Upper lobe of left lung (tissue), 6 donors: ENCODE data around the gene MAF. TPM values are rescaled to one million over a fixed set of nuclear protein-coding genes. Genes with fewer than 3 reads are reported as not detected.

Experiments
- ATAC-seq, 2 donors: fragments of 200-7000 bp; cut with Tn5 transposase; one replicate each; pipeline ENCODE4 v1.9.1; 2022; ENCODE audit warnings: mild to moderate bottlenecking in 2 of 2, moderate library complexity in 2 of 2; ENCODE audit not compliant: low FRiP score in 2 of 2
- DNase-seq, 2 donors: peaks; one replicate each; pipeline ENCODE4 v3.0.0-alpha.2; 2019 to 2020
- H3K27ac ChIP-seq, 4 donors: fragments of 200-600 bp; sonication (generic); one replicate each; pipeline ENCODE4 v1.5.1; 2016 to 2019
- H3K27me3 ChIP-seq, 4 donors: fragments of 200-600 bp; sonication (generic); one replicate each; pipeline ENCODE4 v1.5.1; 2017 to 2019
- H3K36me3 ChIP-seq, 4 donors: fragments of 200-600 bp; sonication (generic); one replicate each; pipeline ENCODE4 v1.5.1; 2016 to 2019
- H3K4me1 ChIP-seq, 4 donors: fragments of 200-600 bp; sonication (generic); one replicate each; pipeline ENCODE4 v1.5.1; 2018 to 2019
- H3K4me3 ChIP-seq, 4 donors: fragments of 200-600 bp; sonication (generic); one replicate each; pipeline ENCODE4 v1.5.1; 2017 to 2019; ENCODE audit warnings: mild to moderate bottlenecking in 2 of 4, moderate library complexity in 1 of 4
- H3K9me3 ChIP-seq, 4 donors: fragments of 200-600 bp; sonication (generic); one replicate each; pipeline ENCODE4 v1.5.1; 2018 to 2019
- EP300 ChIP-seq, 4 donors: sonication (generic); formaldehyde crosslinking; IDR thresholded peaks; one replicate each; pipeline ENCODE4 v1.5.1; 2017; ENCODE audit warnings: antibody characterized with exemption in 4 of 4, control low read depth in 2 of 4
- POLR2A ChIP-seq, 4 donors: fragments of 450-650 bp; IDR thresholded peaks; one replicate each; pipeline ENCODE4 v1.5.1; 2016 to 2017; ENCODE audit warnings: antibody characterized with exemption in 4 of 4, mild to moderate bottlenecking in 2 of 4
- POLR2AphosphoS5 ChIP-seq, 2 donors: sonication (generic); formaldehyde crosslinking; IDR thresholded peaks; one replicate each; pipeline ENCODE4 v1.5.1; 2017; ENCODE audit warnings: antibody characterized with exemption in 2 of 2
- WGBS, 2 donors: methylation state at CpG; one replicate each; pipeline ENCODE4 v1.1.5; 2017 to 2018; 5-methylcytosine and 5-hydroxymethylcytosine counted together
- total RNA-seq, 6 donors: library from RNA; depleted of rRNA in 4 of 6; stranded (reverse); fragments of >200 nt in 4 of 6; gene quantifications; one replicate each; pipeline versions ENCODE4 v1.1.0 to v1.2.1, GENCODE V29; 2016 to 2021
- TF ChIP-seq, protein P1 (sequence below), 6 experiments: fragments of 450-650 bp in 4 of 6; fragments of 200-600 bp in 2 of 6; sonication (generic) in 2 of 6; IDR thresholded peaks; one replicate each; pipeline ENCODE4 v1.5.1; 2016 to 2019; ENCODE audit warnings: antibody characterized with exemption in 6 of 6
- donor health status: DM: no; HTN: no; CAD: no; lungs with moderate emphysema.
- donor health status: DM: no; HTN: yes; CAD: no; lungs with severe emphysema.

Gene MAF
- total RNA-seq, 6 donors from 2014 or later = 21.1 to 90.1 (median 57.4) TPM

DNA sequence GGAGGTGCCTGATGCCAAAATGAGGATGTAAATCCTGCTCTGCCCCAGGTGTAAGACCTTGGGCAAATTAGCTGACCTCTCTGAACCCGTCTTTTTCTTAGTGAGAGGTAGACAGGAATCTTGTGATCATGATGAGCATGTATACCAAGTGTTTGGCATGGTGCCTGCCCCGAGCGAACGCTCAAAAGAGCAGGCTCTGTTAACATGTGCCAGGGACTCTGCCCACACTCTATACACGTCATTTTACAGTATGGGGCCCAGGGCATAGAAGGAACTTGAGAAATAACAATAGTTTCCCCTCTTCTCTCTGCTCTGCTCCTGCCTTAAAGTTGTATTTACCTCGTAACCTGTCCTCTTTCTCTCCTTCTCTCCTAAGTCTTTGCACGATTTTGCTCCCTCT, 9.3 kb upstream of the MAF start:
- Histone ChIP-seq H3K27me3 (no peaks in the 10 kb centered on the region), H3K36me3 (no peaks in the 10 kb centered on the region), H3K4me1 (no peaks in the 10 kb centered on the region), H3K4me3 (no peak overlapping the region), H3K27ac (no peak overlapping the region), H3K9me3 (no peaks in the 10 kb centered on the region)
- TF ChIP-seq, protein P1, sequence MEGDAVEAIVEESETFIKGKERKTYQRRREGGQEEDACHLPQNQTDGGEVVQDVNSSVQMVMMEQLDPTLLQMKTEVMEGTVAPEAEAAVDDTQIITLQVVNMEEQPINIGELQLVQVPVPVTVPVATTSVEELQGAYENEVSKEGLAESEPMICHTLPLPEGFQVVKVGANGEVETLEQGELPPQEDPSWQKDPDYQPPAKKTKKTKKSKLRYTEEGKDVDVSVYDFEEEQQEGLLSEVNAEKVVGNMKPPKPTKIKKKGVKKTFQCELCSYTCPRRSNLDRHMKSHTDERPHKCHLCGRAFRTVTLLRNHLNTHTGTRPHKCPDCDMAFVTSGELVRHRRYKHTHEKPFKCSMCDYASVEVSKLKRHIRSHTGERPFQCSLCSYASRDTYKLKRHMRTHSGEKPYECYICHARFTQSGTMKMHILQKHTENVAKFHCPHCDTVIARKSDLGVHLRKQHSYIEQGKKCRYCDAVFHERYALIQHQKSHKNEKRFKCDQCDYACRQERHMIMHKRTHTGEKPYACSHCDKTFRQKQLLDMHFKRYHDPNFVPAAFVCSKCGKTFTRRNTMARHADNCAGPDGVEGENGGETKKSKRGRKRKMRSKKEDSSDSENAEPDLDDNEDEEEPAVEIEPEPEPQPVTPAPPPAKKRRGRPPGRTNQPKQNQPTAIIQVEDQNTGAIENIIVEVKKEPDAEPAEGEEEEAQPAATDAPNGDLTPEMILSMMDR (IDR thresholded peaks at IDR 0.05) = no peak
- TF ChIP-seq EP300 (IDR thresholded peaks at IDR 0.05) (no peak), POLR2A (IDR thresholded peaks at IDR 0.05) (no peak), POLR2AphosphoS5 (IDR thresholded peaks at IDR 0.05) (no peak)
- no peak for DNase-seq
- WGBS, 2 donors = 62 to 64% methylated on average over 7 of the region's 7 CpGs
- ATAC-seq = no peak

DNA sequence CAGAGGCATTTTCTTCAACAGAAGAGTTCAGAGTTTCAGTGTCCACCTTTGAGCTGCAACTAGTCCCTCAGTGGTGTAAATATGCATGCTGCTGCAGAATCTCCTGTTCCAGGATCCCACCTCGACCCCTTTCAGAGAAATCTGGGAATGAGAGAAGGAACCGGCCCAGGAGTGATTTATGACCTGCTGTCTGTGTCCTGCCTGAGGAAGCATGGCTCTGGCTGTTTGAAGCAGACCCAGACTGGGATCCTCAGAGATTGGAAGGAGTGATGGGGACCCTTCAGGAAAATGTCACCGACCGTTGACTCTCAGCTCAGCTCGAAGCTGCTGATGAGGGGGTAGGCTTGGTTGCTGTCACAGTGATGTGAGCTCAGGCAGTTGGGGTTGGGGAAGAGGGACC, 8.4 kb upstream of the MAF start:
- DNase-seq (no peak), ATAC-seq (no peak)
- H3K4me3 ChIP-seq = no peak overlapping the region
- no peak overlapping the region for H3K27ac ChIP-seq
- H3K27me3 ChIP-seq = no peaks in the 10 kb centered on the region
- WGBS, 2 donors = 57 to 61% methylated on average over 5 of the region's 5 CpGs
- no peaks in the 10 kb centered on the region for H3K4me1 ChIP-seq
- TF ChIP-seq POLR2AphosphoS5 (IDR thresholded peaks at IDR 0.05) (no peak), EP300 (IDR thresholded peaks at IDR 0.05) (no peak), POLR2A (IDR thresholded peaks at IDR 0.05) (no peak)
- TF ChIP-seq, protein P1 (IDR thresholded peaks at IDR 0.05) = no peak
- no peaks in the 10 kb centered on the region for H3K36me3 ChIP-seq
- H3K9me3 ChIP-seq = no peaks in the 10 kb centered on the region

DNA sequence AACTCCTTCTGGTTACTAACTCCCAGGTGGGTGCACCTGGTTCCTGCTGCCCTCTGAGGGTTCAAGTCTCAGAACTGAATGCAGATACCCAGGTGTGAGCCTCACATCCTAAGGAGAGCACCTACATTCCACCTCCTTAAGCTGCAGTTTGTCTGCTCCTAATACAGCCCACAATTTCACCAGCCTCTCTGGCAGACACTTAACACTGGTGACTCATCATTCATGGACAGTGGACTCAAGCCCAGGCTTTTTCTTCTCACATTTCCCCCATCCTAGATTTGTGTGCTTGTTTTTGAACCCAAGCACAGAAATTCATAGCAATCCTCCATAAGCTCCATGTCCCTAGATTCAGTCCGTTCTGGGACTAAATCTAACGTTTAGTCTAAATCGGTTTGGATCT, 7.0 kb upstream of the MAF start:
- 84 to 85% methylated on average over 3 of the region's 3 CpGs for WGBS, 2 donors

DNA sequence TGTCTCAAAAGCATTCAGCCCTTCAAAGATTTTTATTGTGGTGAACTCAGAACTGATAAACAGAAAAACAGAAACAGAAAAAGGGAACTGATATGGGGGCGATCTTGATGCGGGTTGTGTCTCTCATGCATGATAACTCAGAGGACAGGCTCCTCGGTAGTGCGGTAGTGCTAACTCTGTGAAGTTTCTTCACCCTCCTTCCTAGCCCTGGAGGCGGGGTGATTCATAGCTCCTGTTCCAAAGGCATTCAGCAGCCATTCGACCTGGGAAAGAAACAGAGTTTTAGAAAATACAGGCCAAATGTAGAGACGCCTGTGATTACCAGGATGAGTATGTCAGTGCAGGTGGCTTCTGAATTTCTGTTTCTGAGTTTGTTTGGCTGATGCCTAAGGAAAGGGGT, 5.5 kb upstream of the MAF start:
- ATAC-seq = no peak
- Histone ChIP-seq H3K4me3 (no peak overlapping the region), H3K27me3 (no peaks in the 10 kb centered on the region), H3K4me1 (peaks cover 0 to 4% (median 2%) of the 10 kb centered on the region in 4 donors), H3K36me3 (no peaks in the 10 kb centered on the region), H3K27ac (no peak overlapping the region), H3K9me3 (no peaks in the 10 kb centered on the region)
- TF ChIP-seq POLR2A (IDR thresholded peaks at IDR 0.05) (no peak), EP300 (IDR thresholded peaks at IDR 0.05) (no peak), POLR2AphosphoS5 (IDR thresholded peaks at IDR 0.05) (no peak)
- TF ChIP-seq, protein P1 (IDR thresholded peaks at IDR 0.05) = no peak
- 66 to 69% methylated on average over 7 of the region's 7 CpGs for WGBS, 2 donors
- no peak for DNase-seq

More for the DNA sequence above, 7.0 kb upstream of the MAF start:
- DNase-seq (no peak), ATAC-seq (peak in 1 of 2 donors; percentile 63)
- TF ChIP-seq POLR2AphosphoS5 (IDR thresholded peaks at IDR 0.05) (no peak), EP300 (IDR thresholded peaks at IDR 0.05) (no peak), POLR2A (IDR thresholded peaks at IDR 0.05) (no peak)
- TF ChIP-seq, protein P1 (IDR thresholded peaks at IDR 0.05) = no peak
- Histone ChIP-seq H3K27me3 (no peaks in the 10 kb centered on the region), H3K27ac (no peak overlapping the region), H3K4me1 (peaks cover 0 to under 1% (median under 1%) of the 10 kb centered on the region in 4 donors), H3K4me3 (no peak overlapping the region), H3K36me3 (no peaks in the 10 kb centered on the region), H3K9me3 (no peaks in the 10 kb centered on the region)

DNA sequence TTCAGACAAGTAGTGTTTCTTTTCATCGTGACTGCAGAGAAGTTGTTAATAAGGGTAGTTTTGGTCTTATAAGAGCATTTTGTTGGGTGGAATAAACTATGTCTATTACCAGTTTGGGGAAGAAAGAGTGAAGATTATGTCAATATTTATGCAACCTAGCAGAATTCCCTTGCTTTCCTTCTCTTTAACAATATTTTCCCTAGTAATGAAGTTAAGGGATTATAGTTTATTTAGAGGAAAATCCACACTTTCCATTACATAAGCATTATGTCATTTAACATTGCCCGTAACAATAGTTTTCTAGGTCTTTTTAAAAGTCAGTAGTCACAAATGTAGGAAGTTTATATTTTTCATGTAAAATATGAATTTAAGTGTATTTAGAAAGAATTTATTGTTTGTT, 2.5 kb upstream of the MAF start:
- no peak for ATAC-seq
- H3K4me1 ChIP-seq = peaks cover 0 to 4% (median 4%) of the 10 kb centered on the region in 4 donors
- no peaks in the 10 kb centered on the region for H3K36me3 ChIP-seq
- DNase-seq = no peak
- TF ChIP-seq POLR2AphosphoS5 (IDR thresholded peaks at IDR 0.05) (no peak), EP300 (IDR thresholded peaks at IDR 0.05) (no peak), POLR2A (IDR thresholded peaks at IDR 0.05) (no peak)
- TF ChIP-seq, protein P1 (IDR thresholded peaks at IDR 0.05) = no peak
- H3K27me3 ChIP-seq = no peaks in the 10 kb centered on the region
- H3K4me3 ChIP-seq = no peak overlapping the region
- H3K27ac ChIP-seq = peak overlapping the region in 3 of 4 donors; percentile 19 to 54 (median 31)
- WGBS, 2 donors = 71 to 78% methylated on average over 2 of the region's 2 CpGs
- no peaks in the 10 kb centered on the region for H3K9me3 ChIP-seq
